GM21423 (cell line): ENCODE measurements around the gene UTS2B.

Experiments used
- ATAC-seq: cut with Tn5 transposase; IDR thresholded peaks from one replicate; pipeline ENCODE4 v1.9.1; 2021; ENCODE audit warnings: mild to moderate bottlenecking, moderate library complexity; ENCODE audit not compliant: unreplicated experiment

The UTS2B gene

GRCh38 chr3:191353022-191353777 is 22.9 kb upstream of the UTS2B start:
- peak; percentile 44 for ATAC-seq

- ATAC-seq, result no peak
Measured at GRCh38 chr3:191352014-191352413, 21.7 kb upstream of the UTS2B start.

- no peak for ATAC-seq
Measured at GRCh38 chr3:191350396-191351090, 20.2 kb upstream of the UTS2B start.

- ATAC-seq, result no peak
Measured at GRCh38 chr3:191348098-191348497, 17.8 kb upstream of the UTS2B start.

- ATAC-seq, result no peak
Measured at GRCh38 chr3:191347228-191347627, 16.9 kb upstream of the UTS2B start.

GRCh38 chr3:191345334-191345733 is 15.0 kb upstream of the UTS2B start:
- ATAC-seq, result no peak

GRCh38 chr3:191343913-191344312 is 13.6 kb upstream of the UTS2B start:
- ATAC-seq, result no peak

- no peak for ATAC-seq
Measured at GRCh38 chr3:191343115-191343514, 12.8 kb upstream of the UTS2B start.

GRCh38 chr3:191342411-191342810 is 12.1 kb upstream of the UTS2B start:
- ATAC-seq, result no peak

- ATAC-seq, result no peak
Measured at GRCh38 chr3:191342006-191342405, 11.7 kb upstream of the UTS2B start.

- ATAC-seq, result peak; percentile 53
Measured at GRCh38 chr3:191340966-191341365, 10.6 kb upstream of the UTS2B start.

- ATAC-seq, result no peak
Measured at GRCh38 chr3:191340351-191340750, 10.0 kb upstream of the UTS2B start.

GRCh38 chr3:191339316-191339917 is 9.1 kb upstream of the UTS2B start:
- peak; percentile 25 for ATAC-seq

- ATAC-seq, result no peak
Measured at GRCh38 chr3:191338177-191338488, 7.8 kb upstream of the UTS2B start.

GRCh38 chr3:191336833-191337232 is 6.5 kb upstream of the UTS2B start:
- no peak for ATAC-seq

- no peak for ATAC-seq
Measured at GRCh38 chr3:191334346-191334893, 4.1 kb upstream of the UTS2B start.

- ATAC-seq, result no peak
Measured at GRCh38 chr3:191333298-191333880, 3.1 kb upstream of the UTS2B start.

GRCh38 chr3:191331388-191331787 is 1.1 kb upstream of the UTS2B start:
- no peak for ATAC-seq

- no peak for ATAC-seq
Measured at GRCh38 chr3:191330530-191331048, 263 bp upstream of the UTS2B start.

- ATAC-seq, result peak; percentile 73
Measured at GRCh38 chr3:191328962-191329653, 1.2 kb downstream of the UTS2B start, which contains the start of gene CCDC50. CCDC50 (plus strand) TSS chr3:191329394; CDS start chr3:191329675, 281 bp downstream.
